Stimulated activated naive CD8-positive, alpha-beta T cell treated with anti-CD3 and anti-CD28 coated beads, Interleukin-15, Interleukin-2, amounts not matched to agents 100 U/mL and 50 U/mL, for 24 hours (primary cell): Measurements from ENCODE around the gene PRODH.
"Not testable (repeated sequence)": the region's sequence is repeated elsewhere in the genome, so short reads cannot be mapped to it uniquely, and the experiment has no call there.

Experiments
- ATAC-seq: fragments of 150-1000 bp; cut with Tn5 transposase; one replicate; pipeline ENCODE4 v1.10.0; 2021
- DNase-seq: peaks from one replicate; pipeline ENCODE4 v3.0.0; 2021

PRODH gene

DNA sequence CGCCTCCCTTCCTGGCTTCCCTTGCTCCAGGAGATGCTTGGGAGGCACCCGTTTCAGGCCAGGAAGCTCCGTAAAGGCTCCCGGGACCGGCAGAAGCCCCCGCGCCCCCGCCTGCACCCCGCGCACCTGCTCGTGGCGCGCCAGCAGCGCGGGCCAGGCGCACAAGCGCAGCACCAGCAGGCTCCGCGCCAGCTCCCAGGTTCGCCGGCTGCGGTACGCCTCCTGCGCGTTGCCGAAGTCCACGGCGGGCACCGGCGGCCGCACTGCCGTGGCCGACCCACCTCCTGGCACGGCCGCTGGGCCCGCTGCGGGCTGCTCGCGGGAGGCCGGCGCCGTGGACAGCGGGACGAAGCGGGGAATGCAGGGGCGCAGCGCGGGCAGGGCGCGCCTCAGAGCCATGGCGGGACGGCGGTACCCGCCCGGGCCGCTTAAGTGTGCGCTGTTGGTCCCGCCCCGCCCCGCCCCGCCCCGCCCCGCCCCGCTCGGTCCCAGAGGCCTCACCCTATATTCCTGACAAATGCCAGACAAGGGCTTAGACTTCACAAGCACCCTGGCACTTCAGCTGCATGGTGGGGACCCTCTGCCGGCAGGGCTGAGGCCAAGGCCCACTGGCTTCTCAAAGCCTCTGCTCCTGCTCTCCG is at the start of gene PRODH:
Gene PRODH, minus strand, starts transcription at position 405 of the 641 bp plus-strand sequence. Its CDS starts 6 bp downstream, at position 399.
- peak; percentile 53 for ATAC-seq

GRCh38 chr22:18985780-18986179 is 49.7 kb upstream of the PRODH start:
- ATAC-seq (no peak), DNase-seq (no peak)

More for the DNA sequence above, at the start of gene PRODH:
- DNase-seq = no peak

- DNase-seq (no peak), ATAC-seq (no peak)
These were observed 48.5 kb upstream of the PRODH start for GRCh38 chr22:18984564-18984963.

- DNase-seq (no peak), ATAC-seq (no peak)
These were observed 47.1 kb upstream of the PRODH start for GRCh38 chr22:18983120-18983651.

- no peak for ATAC-seq
- no peak for DNase-seq
These were observed 44.7 kb upstream of the PRODH start for GRCh38 chr22:18980829-18981228.

DNA sequence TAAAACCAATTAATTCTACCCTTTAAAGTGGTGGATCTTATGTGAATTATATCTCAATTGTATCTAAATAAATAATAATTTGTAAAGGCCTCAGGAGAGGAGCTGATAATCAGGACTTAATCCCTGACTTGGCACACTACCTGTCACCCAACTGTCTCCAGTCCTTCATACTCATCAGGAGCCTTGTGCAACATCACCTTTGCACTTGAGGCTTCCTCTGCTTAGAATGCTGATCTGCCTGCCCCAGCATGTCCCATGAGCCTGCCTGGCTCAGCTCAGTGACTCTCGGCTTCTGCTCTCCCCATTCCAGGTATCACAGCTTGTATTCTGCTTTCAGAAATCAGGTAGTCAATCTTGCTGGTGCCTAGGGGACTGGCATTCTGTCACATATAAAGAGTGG is 43.9 kb upstream of the PRODH start:
- DNase-seq (no peak), ATAC-seq (no peak)

DNA sequence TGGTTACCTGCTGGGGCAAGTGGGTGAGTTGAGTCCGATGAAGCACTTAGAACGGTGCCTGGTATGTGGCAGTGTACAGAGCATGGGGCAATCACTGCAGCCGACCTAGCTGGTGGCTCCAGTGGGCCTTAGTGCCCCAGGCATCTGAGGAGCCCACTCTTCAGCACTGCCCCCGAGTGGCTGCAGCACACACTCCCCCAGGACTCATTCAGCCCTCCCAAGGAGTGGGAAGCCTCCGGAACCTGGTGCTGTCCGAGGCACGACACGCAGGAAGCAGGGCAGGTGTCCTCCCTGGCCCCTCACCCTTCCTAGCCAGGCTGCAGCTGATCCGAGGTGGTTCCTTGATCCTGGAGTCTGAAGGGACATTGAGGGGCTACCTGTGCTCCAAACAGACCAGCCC is 42.4 kb upstream of the PRODH start:
- ATAC-seq = no peak

GRCh38 chr22:18977824-18978425 is 41.8 kb upstream of the PRODH start:
- DNase-seq (no peak), ATAC-seq (no peak)

More for the DNA sequence above, 42.4 kb upstream of the PRODH start:
- DNase-seq = no peak

- DNase-seq (no peak), ATAC-seq (no peak)
These were observed 40.2 kb upstream of the PRODH start for GRCh38 chr22:18976197-18976751.

DNA sequence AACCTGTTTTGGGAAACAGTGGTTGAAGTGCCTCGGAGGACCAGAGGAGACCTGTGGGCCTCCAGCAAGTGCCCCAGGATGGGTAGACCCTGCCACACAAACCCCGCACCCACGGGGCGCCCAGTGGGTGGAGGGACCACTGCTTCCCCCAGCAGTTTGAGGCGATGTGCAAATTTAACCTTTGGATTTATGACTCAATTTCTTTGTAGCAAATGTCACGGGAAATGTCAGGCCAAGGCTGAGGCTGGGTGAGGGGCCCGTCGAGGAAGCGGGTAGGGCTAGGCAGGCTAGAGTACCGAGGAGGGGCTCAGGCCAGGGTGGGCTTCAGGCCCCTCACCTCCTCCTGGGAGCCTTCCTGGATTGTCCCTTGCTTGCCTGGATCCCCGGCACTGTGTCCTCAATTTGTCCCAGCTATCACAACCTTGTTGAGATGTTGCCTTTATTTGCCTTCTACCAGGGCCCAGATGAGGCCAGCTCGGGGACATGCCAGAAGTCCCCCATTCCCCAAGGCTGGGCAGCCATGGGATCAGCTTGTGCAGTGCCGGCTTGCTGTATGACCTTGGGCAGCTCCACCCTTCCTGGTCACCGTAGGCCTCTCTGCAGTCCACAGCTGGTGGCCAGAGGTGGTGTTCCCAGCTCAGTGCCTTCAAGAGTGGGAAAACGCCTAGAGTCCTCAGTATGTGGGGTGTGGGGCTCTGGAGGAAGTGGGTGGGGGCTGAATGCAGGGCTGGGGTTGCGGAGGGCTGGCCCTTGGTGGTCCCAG is 39.5 kb upstream of the PRODH start:
- DNase-seq = peak; percentile 39

GRCh38 chr22:18974477-18975180 is 38.5 kb upstream of the PRODH start:
- DNase-seq (no peak), ATAC-seq (no peak)

More for the DNA sequence above, 39.5 kb upstream of the PRODH start:
- peak; percentile 42 for ATAC-seq

DNA sequence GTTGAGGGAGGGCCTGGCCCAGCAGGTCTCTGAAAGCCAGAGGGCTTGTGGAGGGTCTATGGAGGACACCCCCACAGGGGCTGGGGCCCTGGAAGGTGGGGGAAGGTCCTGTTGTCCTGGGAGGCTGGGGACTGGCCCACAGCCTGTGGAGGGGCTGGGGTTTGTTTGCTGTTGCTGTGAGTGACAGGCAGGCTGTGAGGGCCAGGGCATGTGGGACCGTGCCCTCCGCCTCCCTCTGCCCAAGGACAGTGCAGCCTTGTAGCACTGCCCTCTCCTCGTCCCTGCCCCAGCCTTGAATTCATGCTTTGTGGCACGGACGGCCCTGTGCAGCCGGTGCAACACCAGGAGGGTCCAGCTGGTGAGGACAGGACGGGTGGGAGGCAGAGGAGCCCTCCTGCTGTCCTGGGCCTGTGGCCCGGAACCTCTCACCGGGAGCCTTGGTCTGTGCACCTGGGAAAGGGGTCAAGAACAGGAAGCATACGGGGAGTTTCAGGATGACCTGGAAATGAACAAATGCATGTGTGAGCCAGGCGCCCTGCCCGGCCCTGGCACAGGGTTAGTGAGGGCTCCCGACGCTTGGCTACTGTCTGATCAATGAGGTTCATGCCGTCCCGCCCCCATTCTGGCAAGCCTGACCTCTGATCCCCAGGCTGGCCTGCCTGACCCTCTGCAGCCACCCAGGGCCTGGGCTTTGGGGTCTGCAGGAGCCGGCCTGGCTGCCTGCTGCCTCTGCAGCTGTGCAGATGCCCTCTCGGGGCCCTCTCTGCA is 37.4 kb upstream of the PRODH start:
- DNase-seq = no peak
- no peak for ATAC-seq

DNA sequence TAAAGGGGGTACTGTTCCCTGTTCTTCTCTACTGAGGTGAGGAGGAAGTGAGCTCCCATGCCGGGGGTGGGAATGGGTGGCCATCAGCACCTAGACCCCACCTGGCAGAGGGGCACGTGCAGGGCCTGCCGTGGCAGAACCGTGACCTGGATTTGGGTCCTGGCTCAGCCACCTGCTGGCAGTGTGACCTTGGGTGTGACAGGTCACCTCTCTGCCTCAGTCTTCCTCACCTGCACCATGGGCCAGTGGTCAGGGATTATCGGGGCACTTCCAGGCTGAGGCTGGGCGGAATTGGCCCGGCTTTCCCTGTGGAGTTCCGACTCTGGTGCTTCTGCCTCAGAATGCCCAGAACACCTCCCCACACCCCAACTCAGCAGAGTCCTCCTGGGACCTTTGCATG is 36.5 kb upstream of the PRODH start:
- not testable (repeated sequence) for DNase-seq, ATAC-seq

DNA sequence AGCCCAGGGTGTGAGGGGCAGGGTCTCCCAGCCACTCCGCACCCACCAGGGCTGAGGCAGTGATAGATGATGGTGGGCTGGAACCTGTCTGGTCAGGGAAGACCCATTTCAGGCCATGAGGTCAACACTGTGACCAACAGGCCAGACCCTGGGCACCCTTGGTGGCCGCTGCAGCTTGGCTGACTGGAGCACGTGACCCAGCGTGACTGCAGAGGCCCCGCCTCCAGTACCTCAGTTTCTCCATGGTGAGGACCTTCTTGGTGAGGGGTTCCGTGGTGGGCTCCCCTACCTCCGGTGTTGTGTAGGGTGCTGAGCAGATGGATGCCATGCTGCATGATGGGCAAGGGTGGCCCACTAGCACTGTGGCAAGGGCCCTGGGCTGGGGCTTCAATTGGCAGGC is 35.9 kb upstream of the PRODH start:
- not testable (repeated sequence) for DNase-seq

GRCh38 chr22:18971321-18971751 is 35.2 kb upstream of the PRODH start:
- ATAC-seq = no peak
- no peak for DNase-seq

More for the DNA sequence above, 35.9 kb upstream of the PRODH start:
- ATAC-seq = not testable (repeated sequence)

- DNase-seq (no peak), ATAC-seq (no peak)
These were observed 34.8 kb upstream of the PRODH start for GRCh38 chr22:18970948-18971315.

DNA sequence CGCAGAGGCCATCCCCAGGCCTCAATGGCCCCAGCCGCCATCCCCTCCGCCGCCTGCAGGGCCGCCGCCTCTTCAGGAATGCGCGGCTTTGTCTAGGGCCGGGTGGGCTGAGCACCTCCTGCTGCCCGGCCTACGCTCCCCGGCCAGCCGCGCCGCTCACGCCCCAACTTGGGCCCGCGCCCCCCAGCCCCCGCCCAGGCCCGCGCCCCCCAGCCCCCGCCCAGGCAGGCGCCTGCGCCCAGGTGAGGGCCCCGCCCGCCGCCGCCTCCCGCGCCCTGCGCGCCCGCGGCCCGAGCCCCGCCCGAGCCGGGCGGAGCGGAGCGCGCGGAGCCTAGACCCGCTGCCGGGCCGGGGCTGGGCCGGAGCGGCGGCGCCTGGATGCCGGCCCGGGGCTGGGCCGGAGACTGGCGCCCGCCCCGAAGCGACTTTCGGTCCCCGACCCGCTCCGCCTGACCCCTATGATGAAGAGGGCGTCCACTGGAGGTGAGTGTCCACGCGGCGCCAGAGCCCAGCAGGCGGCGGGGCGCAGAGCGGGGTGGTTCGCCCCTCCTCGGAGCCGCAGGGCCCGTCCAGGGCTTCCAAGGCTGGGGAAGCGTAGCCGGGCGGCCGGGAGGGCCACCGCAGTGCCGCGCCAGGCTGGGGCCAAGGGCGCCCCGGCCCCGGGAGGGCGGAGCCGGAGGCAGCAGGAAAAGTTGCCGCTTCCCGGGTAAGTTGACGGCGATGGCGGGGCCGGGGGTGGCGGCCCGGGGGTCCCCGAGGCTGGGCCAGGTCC is 34.3 kb upstream of the PRODH start:
- DNase-seq (peak; percentile 17), ATAC-seq (peak; percentile 36)

DNA sequence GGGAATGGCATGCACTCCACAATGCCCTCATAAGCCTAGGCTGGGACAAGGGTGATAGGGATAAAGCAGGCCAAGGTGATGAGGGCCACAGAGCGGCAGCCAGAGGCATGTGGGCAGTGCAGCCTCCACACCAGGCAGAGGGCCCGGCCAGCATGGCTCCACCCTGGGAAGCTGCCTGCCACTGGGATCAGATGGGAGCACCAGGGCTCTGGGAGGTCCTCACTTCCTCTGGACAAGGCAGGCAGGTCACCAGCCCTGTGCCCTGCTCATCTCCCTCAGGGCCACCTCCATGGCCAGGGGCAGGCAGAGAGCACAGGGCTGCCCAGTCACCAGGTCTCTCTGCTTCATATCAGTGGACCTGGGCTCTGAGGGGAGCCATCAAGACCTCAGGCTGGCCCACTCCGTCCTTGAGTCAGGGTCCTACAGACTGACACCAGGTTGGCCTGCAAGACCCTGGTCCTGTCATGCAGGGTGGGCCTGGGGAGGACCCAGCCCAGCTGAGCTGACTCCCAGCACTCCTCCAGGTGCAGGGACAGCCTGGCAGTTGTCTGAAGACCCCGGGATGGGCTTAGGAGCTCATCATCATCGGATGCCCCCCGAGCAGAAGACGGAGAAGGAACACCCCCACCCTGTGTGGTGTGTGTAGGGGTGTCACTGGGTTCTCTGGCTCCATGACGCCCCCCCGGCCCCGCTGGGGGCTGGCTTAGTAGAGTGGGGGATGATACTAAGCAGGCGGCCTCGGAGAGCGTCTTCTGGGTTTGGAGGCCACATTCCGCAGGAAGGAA is 33.3 kb upstream of the PRODH start:
- not testable (repeated sequence) for ATAC-seq, DNase-seq

GRCh38 chr22:18968011-18968749 is 32.1 kb upstream of the PRODH start:
- no peak for ATAC-seq
- peak; percentile 36 for DNase-seq
